Measurements from ENCODE around the gene NPY2R.

- no peak for TF ChIP-seq CTCF (IDR thresholded peaks at IDR 0.05)
- no peak for TF ChIP-seq POLR2AphosphoS5 (IDR thresholded peaks at IDR 0.05)
Observed at GRCh38 chr4:155252327-155252726, 43.9 kb downstream of the NPY2R start.
